Measurements from ENCODE around the gene PLEKHG4.

Gene PLEKHG4

GRCh38 chr16:67244387-67245185 lies 34.7 kb upstream of the PLEKHG4 start:
- DNase-seq (ENCODE audit: low spot score): peak; percentile 85

- DNase-seq (ENCODE audit: low spot score): no peak
These were observed 34.1 kb upstream of the PLEKHG4 start for GRCh38 chr16:67245186-67245585.

GRCh38 chr16:67245674-67246080 lies 33.7 kb upstream of the PLEKHG4 start:
- no peak for DNase-seq (ENCODE audit: low spot score)

- DNase-seq (ENCODE audit: low spot score): peak; percentile 53
These were observed 33.1 kb upstream of the PLEKHG4 start for GRCh38 chr16:67246081-67246755.

- peak; percentile 51 for DNase-seq (ENCODE audit: low spot score)
These were observed 32.6 kb upstream of the PLEKHG4 start for GRCh38 chr16:67246756-67247191.

- peak; percentile 96 for DNase-seq (ENCODE audit: low spot score)
These were observed 31.9 kb upstream of the PLEKHG4 start, which contains the start of gene FHOD1 for GRCh38 chr16:67247192-67248072. FHOD1 (minus strand) TSS chr16:67247481; CDS start chr16:67247410, 71 bp downstream.

- no peak for DNase-seq (ENCODE audit: low spot score)
These were observed 31.3 kb upstream of the PLEKHG4 start for GRCh38 chr16:67248073-67248400.

- peak; percentile 62 for DNase-seq (ENCODE audit: low spot score)
These were observed 30.7 kb upstream of the PLEKHG4 start, which contains the start of gene SLC9A5 for GRCh38 chr16:67248401-67249177. SLC9A5 (plus strand) TSS chr16:67248979; CDS start chr16:67249015, 36 bp downstream.

- DNase-seq (ENCODE audit: low spot score): no peak
These were observed 29.9 kb upstream of the PLEKHG4 start for GRCh38 chr16:67249178-67250044.

- DNase-seq (ENCODE audit: low spot score): no peak
These were observed 29.3 kb upstream of the PLEKHG4 start for GRCh38 chr16:67250045-67250327.

- no peak for DNase-seq (ENCODE audit: low spot score)
These were observed 26.5 kb upstream of the PLEKHG4 start for GRCh38 chr16:67252609-67253497.

GRCh38 chr16:67254801-67255552 lies 24.4 kb upstream of the PLEKHG4 start:
- DNase-seq (ENCODE audit: low spot score): no peak

- DNase-seq (ENCODE audit: low spot score): no peak
These were observed 23.6 kb upstream of the PLEKHG4 start for GRCh38 chr16:67255553-67256221.

GRCh38 chr16:67256701-67257230 lies 22.6 kb upstream of the PLEKHG4 start:
- no peak for DNase-seq (ENCODE audit: low spot score)

GRCh38 chr16:67257486-67258160 lies 21.7 kb upstream of the PLEKHG4 start:
- DNase-seq (ENCODE audit: low spot score): no peak

- DNase-seq (ENCODE audit: low spot score): no peak
These were observed 21.0 kb upstream of the PLEKHG4 start for GRCh38 chr16:67258161-67258835.

- no peak for DNase-seq (ENCODE audit: low spot score)
These were observed 19.6 kb upstream of the PLEKHG4 start for GRCh38 chr16:67259705-67260104.

Data from germinal center (tissue), 1 donor.